ENCODE measurements around the gene TMEM37.

Gene TMEM37

GRCh38 chr2:119480718-119481142 is 49.1 kb downstream of the TMEM37 start:
- Histone ChIP-seq H3K4me3 (ENCODE audit: low read depth, low read length) (no peak overlapping the region), H3K27ac (no peak overlapping the region), H3K36me3 (replicated peaks) (no peaks in the 10 kb centered on the region), H3K27me3 (replicated peaks) (peaks cover 5% of the 10 kb centered on the region)
- TF ChIP-seq CTCF (IDR thresholded peaks at IDR 0.05; ENCODE audit: low read depth, low read length, missing control alignments) = no peak
- in situ Hi-C loops (cut with HindIII; ENCODE audit: low pct_ligation_motif_present, low sequenced_read_pairs) = no loop called here
- DNase-seq = no peak

GRCh38 chr2:119481501-119482455 is 50.1 kb downstream of the TMEM37 start:
- Histone ChIP-seq H3K27me3 (replicated peaks) (peaks cover 5% of the 10 kb centered on the region), H3K4me3 (ENCODE audit: low read depth, low read length) (no peak overlapping the region), H3K36me3 (replicated peaks) (no peaks in the 10 kb centered on the region), H3K27ac (no peak overlapping the region)
- DNase-seq = no peak
- in situ Hi-C loops (cut with HindIII; ENCODE audit: low pct_ligation_motif_present, low sequenced_read_pairs) = no loop called here
- no peak for TF ChIP-seq CTCF (IDR thresholded peaks at IDR 0.05; ENCODE audit: low read depth, low read length, missing control alignments)

- Histone ChIP-seq H3K4me3 (ENCODE audit: low read depth, low read length) (no peak overlapping the region), H3K27ac (no peak overlapping the region), H3K36me3 (replicated peaks) (no peaks in the 10 kb centered on the region), H3K27me3 (replicated peaks) (peaks cover 5% of the 10 kb centered on the region)
- in situ Hi-C loops (cut with HindIII; ENCODE audit: low pct_ligation_motif_present, low sequenced_read_pairs) = no loop called here
- TF ChIP-seq CTCF (IDR thresholded peaks at IDR 0.05; ENCODE audit: low read depth, low read length, missing control alignments) = no peak
- no peak for DNase-seq
Observed at GRCh38 chr2:119482481-119483394, 51.1 kb downstream of the TMEM37 start.

- Histone ChIP-seq H3K27me3 (replicated peaks) (peaks cover 5% of the 10 kb centered on the region), H3K4me3 (ENCODE audit: low read depth, low read length) (no peak overlapping the region), H3K36me3 (replicated peaks) (no peaks in the 10 kb centered on the region), H3K27ac (no peak overlapping the region)
- DNase-seq = no peak
- no peak for TF ChIP-seq CTCF (IDR thresholded peaks at IDR 0.05; ENCODE audit: low read depth, low read length, missing control alignments)
- in situ Hi-C loops (cut with HindIII; ENCODE audit: low pct_ligation_motif_present, low sequenced_read_pairs) = no loop called here
Observed at GRCh38 chr2:119483395-119483753, 51.7 kb downstream of the TMEM37 start.

GRCh38 chr2:119483896-119484718 is 52.5 kb downstream of the TMEM37 start:
- in situ Hi-C loops (cut with HindIII; ENCODE audit: low pct_ligation_motif_present, low sequenced_read_pairs) = no loop called here
- no peak for TF ChIP-seq CTCF (IDR thresholded peaks at IDR 0.05; ENCODE audit: low read depth, low read length, missing control alignments)
- no peak for DNase-seq
- no peaks in the 10 kb centered on the region for H3K36me3 ChIP-seq (replicated peaks)
- peaks cover 5% of the 10 kb centered on the region for H3K27me3 ChIP-seq (replicated peaks)
- H3K4me3 ChIP-seq (ENCODE audit: low read depth, low read length) = no peak overlapping the region
- no peak overlapping the region for H3K27ac ChIP-seq

Data from brain microvascular endothelial cell (primary cell).